AG09309 (cell line): ENCODE measurements around the gene IGF2BP3.

Source experiments
- DNase-seq: peaks from one replicate; pipeline ENCODE4 v3.0.0-alpha.2; 2010; ENCODE audit warnings: low read depth
- H3K4me3 ChIP-seq: 2 replicates; pipeline ENCODE4 v1.5.1; 2011; ENCODE audit warnings: mild to moderate bottlenecking, low read depth, low read length, moderate library complexity; ENCODE audit not compliant: control insufficient read depth
- CTCF ChIP-seq: IDR thresholded peaks from 2 replicates; pipeline ENCODE4 v1.5.1; 2011; ENCODE audit warnings: mild to moderate bottlenecking, low read depth, low read length, inconsistent platforms; ENCODE audit not compliant: insufficient read depth, control insufficient read depth; ENCODE audit errors: missing control alignments

IGF2BP3 gene

GRCh38 chr7:23291957-23292560 is 178.2 kb downstream of the IGF2BP3 start:
- DNase-seq: no peak
- TF ChIP-seq CTCF: no peak
- no peak overlapping the region for H3K4me3 ChIP-seq

GRCh38 chr7:23290993-23291392 is 179.3 kb downstream of the IGF2BP3 start:
- H3K4me3 ChIP-seq: no peak overlapping the region
- DNase-seq: no peak
- TF ChIP-seq CTCF: no peak

GRCh38 chr7:23287612-23288011 is 182.7 kb downstream of the IGF2BP3 start:
- TF ChIP-seq CTCF: no peak
- no peak for DNase-seq

GRCh38 chr7:23285657-23286646 is 184.3 kb downstream of the IGF2BP3 start:
- no peak for DNase-seq

More at GRCh38 chr7:23287612-23288011, 182.7 kb downstream of the IGF2BP3 start:
- H3K4me3 ChIP-seq: no peak overlapping the region

GRCh38 chr7:23284871-23285270 is 185.4 kb downstream of the IGF2BP3 start:
- TF ChIP-seq CTCF: no peak
- DNase-seq: no peak
- no peak overlapping the region for H3K4me3 ChIP-seq

More at GRCh38 chr7:23285657-23286646, 184.3 kb downstream of the IGF2BP3 start:
- no peak for TF ChIP-seq CTCF
- H3K4me3 ChIP-seq: no peak overlapping the region

- no peak for DNase-seq
- no peak for TF ChIP-seq CTCF
- no peak overlapping the region for H3K4me3 ChIP-seq
Measured at GRCh38 chr7:23283086-23283485, 187.2 kb downstream of the IGF2BP3 start.
